GM12878 (cell line): ENCODE measurements around the gene EDA2R.

Experiments used
- EED ChIP-seq: sonication (generic); IDR thresholded peaks from 2 replicates; pipeline ENCODE4 v1.6.1; 2016; ENCODE audit warnings: antibody characterized with exemption, low read depth
- EZH2 ChIP-seq: IDR thresholded peaks from 2 replicates; pipeline ENCODE4 v1.6.1; 2012; ENCODE audit warnings: low read depth, mild to moderate bottlenecking, control low read depth, inconsistent platforms, low read length, borderline replicate concordance; ENCODE audit not compliant: control insufficient read depth
- HDAC6 ChIP-seq: fragments of 200-600 bp; sonication (generic); IDR thresholded peaks from one replicate; pipeline ENCODE4 v1.8.0; 2017; ENCODE audit warnings: antibody characterized with exemption; ENCODE audit not compliant: unreplicated experiment
- POLR2A ChIP-seq: IDR thresholded peaks from 2 replicates; pipeline ENCODE4 v1.6.1; 2011; ENCODE audit warnings: low read depth, mild to moderate bottlenecking, low read length
- ZNF274 ChIP-seq: IDR thresholded peaks from one replicate; pipeline ENCODE4 v1.8.0; 2011; ENCODE audit not compliant: insufficient read length, insufficient read depth
- TF ChIP-seq, protein P1 (sequence below): IDR thresholded peaks from 2 replicates; pipeline ENCODE4 v1.6.1; 2011; ENCODE audit warnings: low read depth, mild to moderate bottlenecking, low read length, moderate library complexity, borderline replicate concordance; ENCODE audit errors: extremely low read depth
- TF ChIP-seq, protein P2 (sequence below), 3 experiments: IDR thresholded peaks in 2 of 3; conservative IDR thresholded peaks in 1 of 3; 2 replicates each; pipeline ENCODE4 v1.5.1; 2011; ENCODE audit warnings: low read depth in 3 of 3, low read length in 3 of 3, mild to moderate bottlenecking in 3 of 3, control low read depth in 2 of 3, moderate library complexity in 2 of 3, inconsistent platforms in 1 of 3, mixed read lengths in 1 of 3; ENCODE audit not compliant: control insufficient read depth in 2 of 3, insufficient read depth in 1 of 3; ENCODE audit errors: extremely low read depth in 1 of 3

DNA sequence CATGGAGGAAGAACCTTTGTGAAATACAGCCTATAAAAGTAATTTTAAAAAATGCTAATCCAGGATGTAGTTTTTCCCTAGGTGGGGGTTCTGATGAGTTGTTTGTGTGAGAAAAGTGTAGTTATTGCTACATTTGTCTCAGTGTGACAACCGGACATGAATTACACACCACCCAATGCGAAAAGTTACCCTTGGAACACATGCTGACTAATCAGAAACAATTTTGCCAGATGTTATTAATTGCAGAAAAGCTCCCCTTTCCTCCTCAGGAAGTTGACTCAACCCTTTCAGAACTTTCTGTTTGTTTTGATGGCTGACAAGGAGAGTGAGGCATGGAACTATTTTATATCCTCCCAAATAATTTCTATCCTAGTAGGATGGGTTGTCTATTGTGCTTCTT is 38.1 kb upstream of the EDA2R start:
- no peak for TF ChIP-seq HDAC6
- no peak for TF ChIP-seq EZH2
- TF ChIP-seq, protein P1, sequence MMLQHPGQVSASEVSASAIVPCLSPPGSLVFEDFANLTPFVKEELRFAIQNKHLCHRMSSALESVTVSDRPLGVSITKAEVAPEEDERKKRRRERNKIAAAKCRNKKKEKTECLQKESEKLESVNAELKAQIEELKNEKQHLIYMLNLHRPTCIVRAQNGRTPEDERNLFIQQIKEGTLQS: no peak
- TF ChIP-seq EED: no peak
- TF ChIP-seq, protein P2, sequence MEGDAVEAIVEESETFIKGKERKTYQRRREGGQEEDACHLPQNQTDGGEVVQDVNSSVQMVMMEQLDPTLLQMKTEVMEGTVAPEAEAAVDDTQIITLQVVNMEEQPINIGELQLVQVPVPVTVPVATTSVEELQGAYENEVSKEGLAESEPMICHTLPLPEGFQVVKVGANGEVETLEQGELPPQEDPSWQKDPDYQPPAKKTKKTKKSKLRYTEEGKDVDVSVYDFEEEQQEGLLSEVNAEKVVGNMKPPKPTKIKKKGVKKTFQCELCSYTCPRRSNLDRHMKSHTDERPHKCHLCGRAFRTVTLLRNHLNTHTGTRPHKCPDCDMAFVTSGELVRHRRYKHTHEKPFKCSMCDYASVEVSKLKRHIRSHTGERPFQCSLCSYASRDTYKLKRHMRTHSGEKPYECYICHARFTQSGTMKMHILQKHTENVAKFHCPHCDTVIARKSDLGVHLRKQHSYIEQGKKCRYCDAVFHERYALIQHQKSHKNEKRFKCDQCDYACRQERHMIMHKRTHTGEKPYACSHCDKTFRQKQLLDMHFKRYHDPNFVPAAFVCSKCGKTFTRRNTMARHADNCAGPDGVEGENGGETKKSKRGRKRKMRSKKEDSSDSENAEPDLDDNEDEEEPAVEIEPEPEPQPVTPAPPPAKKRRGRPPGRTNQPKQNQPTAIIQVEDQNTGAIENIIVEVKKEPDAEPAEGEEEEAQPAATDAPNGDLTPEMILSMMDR (IDR thresholded peaks at IDR 0.05 in 2 of 3, conservative IDR thresholded peaks at IDR 0.05 in 1 of 3; ENCODE audit: control insufficient read depth in 2 of 3, extremely low read depth in 1 of 3, insufficient read depth in 1 of 3, low read depth in 3 of 3, low read length in 3 of 3): no peak
- no peak for TF ChIP-seq ZNF274
- no peak for TF ChIP-seq POLR2A
